Lung (tissue), 12 donors: ENCODE results near the gene PLEKHG3. TPM values are rescaled to one million over a fixed set of nuclear protein-coding genes. Genes with fewer than 3 reads are reported as not detected.

ENCODE experiments used
- ATAC-seq: fragments of 200-7000 bp; cut with Tn5 transposase; one replicate; pipeline ENCODE4 v1.9.1; 2020; ENCODE audit warnings: moderate number of reproducible peaks; ENCODE audit not compliant: insufficient read depth, low FRiP score
- DNase-seq, 3 donors: peaks; one replicate each; pipeline ENCODE4 v3.0.0-alpha.2; 2013 to 2017
- H3K27ac ChIP-seq, 2 donors: one replicate each; pipeline ENCODE4 v1.5.1; 2013; ENCODE audit warnings: mild to moderate bottlenecking in 2 of 2, moderate library complexity in 2 of 2, control low read depth in 1 of 2, inconsistent platforms in 1 of 2, low read depth in 1 of 2, low read length in 1 of 2
- H3K27me3 ChIP-seq, 3 donors: one replicate each; pipeline ENCODE4 v1.5.1; 2013; ENCODE audit warnings: low read length in 2 of 3; ENCODE audit not compliant: control insufficient read depth in 3 of 3, insufficient read depth in 3 of 3
- H3K36me3 ChIP-seq, 4 donors: one replicate each; pipeline ENCODE4 v1.5.1; 2013; ENCODE audit warnings: low read length in 4 of 4, mild to moderate bottlenecking in 1 of 4, moderate library complexity in 1 of 4; ENCODE audit not compliant: control insufficient read depth in 4 of 4, insufficient read depth in 4 of 4
- H3K4me1 ChIP-seq, 5 donors: one replicate each; pipeline ENCODE4 v1.5.1; 2013; ENCODE audit warnings: low read length in 5 of 5, mild to moderate bottlenecking in 2 of 5, moderate library complexity in 1 of 5; ENCODE audit not compliant: control insufficient read depth in 5 of 5, insufficient read depth in 5 of 5
- H3K4me3 ChIP-seq: one replicate; pipeline ENCODE4 v1.5.1; 2013; ENCODE audit warnings: mild to moderate bottlenecking, control low read depth, moderate library complexity
- H3K9ac ChIP-seq, 2 donors: one replicate each; pipeline ENCODE4 v1.5.1; 2013; ENCODE audit warnings: low read length in 2 of 2, control low read depth in 1 of 2; ENCODE audit not compliant: insufficient read depth in 1 of 2
- H3K9me3 ChIP-seq, 4 donors: one replicate each; pipeline ENCODE4 v1.5.1; 2013; ENCODE audit warnings: low read length in 3 of 4, mild to moderate bottlenecking in 1 of 4, moderate library complexity in 1 of 4; ENCODE audit not compliant: control insufficient read depth in 4 of 4, insufficient read depth in 3 of 4
- CTCF ChIP-seq: IDR thresholded peaks from 2 replicates; pipeline ENCODE4 v1.5.1; 2012; ENCODE audit warnings: mild to moderate bottlenecking; ENCODE audit errors: control extremely low read depth, extremely low read depth
- WGBS, 2 donors: extraction: QIAGEN DNeasy Blood & Tissue Kit; methylation state at CpG; one replicate each; pipeline ENCODE4 v1.1.7; 2013; 5-methylcytosine and 5-hydroxymethylcytosine counted together
- polyA plus RNA-seq, 2 donors: library from polyadenylated mRNA; stranded (reverse); fragments of 200-250 nt; gene quantifications; one replicate each; pipeline ENCODE4 v1.2.1, GENCODE V29; 2013
- total RNA-seq, 2 donors: library from RNA; depleted of rRNA in 1 of 2; stranded (reverse); fragments of >200 nt in 1 of 2; gene quantifications; one replicate each; pipeline ENCODE4 v1.2.1, GENCODE V29; 2014 to 2021
- donor health status: control.
- donor health status: control.
- donor health status: Bipolar disorder and iron deficiency.
- donor health status: healthy.
- donor health status: DM: yes; HTN: yes; CAD: no.

Gene PLEKHG3
- total and polyA plus RNA-seq, 4 donors = 11.0 to 43.5 (median 21.5) TPM

GRCh38 chr14:64769096-64770020 is 65.1 kb downstream of the PLEKHG3 start:
- Histone ChIP-seq H3K27ac (no peak overlapping the region), H3K27me3 (no peaks in the 10 kb centered on the region)
- WGBS, 2 donors = 90 to 91% methylated on average over 16 to 17 of the region's 17 CpGs

GRCh38 chr14:64770751-64771150 is 66.5 kb downstream of the PLEKHG3 start:
- no peak overlapping the region for H3K4me3 ChIP-seq
- TF ChIP-seq CTCF = no peak
- H3K4me1 ChIP-seq = no peaks in the 10 kb centered on the region
- H3K27me3 ChIP-seq = no peaks in the 10 kb centered on the region
- H3K36me3 ChIP-seq = peaks cover 0 to 3% (median 0%) of the 10 kb centered on the region in 4 donors
- no peak overlapping the region for H3K27ac ChIP-seq
- H3K9ac ChIP-seq = no peak overlapping the region
- DNase-seq (no peak), ATAC-seq (no peak)
- WGBS, 2 donors = 93 to 97% methylated on average over 18 of the region's 18 CpGs
- H3K9me3 ChIP-seq = no peaks in the 10 kb centered on the region

More at GRCh38 chr14:64769096-64770020, 65.1 kb downstream of the PLEKHG3 start:
- DNase-seq (no peak), ATAC-seq (no peak)
- H3K36me3 ChIP-seq = peaks cover 0 to 3% (median 0%) of the 10 kb centered on the region in 4 donors
- no peak overlapping the region for H3K4me3 ChIP-seq
- H3K4me1 ChIP-seq = peaks cover 0 to 4% (median 0%) of the 10 kb centered on the region in 5 donors
- no peaks in the 10 kb centered on the region for H3K9me3 ChIP-seq
- no peak for TF ChIP-seq CTCF
- H3K9ac ChIP-seq = no peak overlapping the region

GRCh38 chr14:64771161-64771560 is 66.9 kb downstream of the PLEKHG3 start:
- no peaks in the 10 kb centered on the region for H3K4me1 ChIP-seq
- DNase-seq (no peak), ATAC-seq (no peak)
- H3K27me3 ChIP-seq = no peaks in the 10 kb centered on the region
- TF ChIP-seq CTCF = no peak
- H3K9ac ChIP-seq = no peak overlapping the region
- no peak overlapping the region for H3K27ac ChIP-seq
- H3K9me3 ChIP-seq = no peaks in the 10 kb centered on the region
- WGBS, 2 donors = 46 to 62% methylated on average over 2 of the region's 2 CpGs
- H3K36me3 ChIP-seq = peaks cover 0 to 3% (median 0%) of the 10 kb centered on the region in 4 donors
- H3K4me3 ChIP-seq = no peak overlapping the region
